HepG2 (cell line): Measurements from ENCODE around the gene DPT. TPM values are rescaled to one million over a fixed set of nuclear protein-coding genes. Genes with fewer than 3 reads are reported as not detected.

Experiments
- ARID2 ChIP-seq: sonication (generic); formaldehyde crosslinking; IDR thresholded peaks from 2 replicates; pipeline ENCODE4 v1.8.1; 2022; ENCODE audit warnings: mild to moderate bottlenecking, missing genetic modification reagents, borderline replicate concordance
- FOXM1 ChIP-seq: sonication (generic); formaldehyde crosslinking; IDR thresholded peaks from 2 replicates; pipeline ENCODE4 v1.5.0; 2020; ENCODE audit warnings: missing genetic modification reagents
- HDAC1 ChIP-seq: sonication (generic); formaldehyde crosslinking; IDR thresholded peaks from 2 replicates; pipeline ENCODE4 v1.5.1; 2020; ENCODE audit warnings: mild to moderate bottlenecking, missing genetic modification reagents
- HOXA3 ChIP-seq: sonication (generic); formaldehyde crosslinking; IDR thresholded peaks from 2 replicates; pipeline ENCODE4 v1.5.0; 2020; ENCODE audit warnings: missing genetic modification reagents
- MIXL1 ChIP-seq: IDR thresholded peaks from 2 replicates; pipeline ENCODE4 v1.6.1; 2016
- NFIB ChIP-seq: sonication (generic); formaldehyde crosslinking; IDR thresholded peaks from 2 replicates; pipeline ENCODE4 v1.9.0; 2021; ENCODE audit warnings: missing genetic modification reagents, mild to moderate bottlenecking, borderline replicate concordance
- NR2F6 ChIP-seq, 2 experiments: IDR thresholded peaks; 2 replicates each; pipeline ENCODE4 v1.6.1; 2016; ENCODE audit warnings: antibody characterized with exemption in 1 of 2, mild to moderate bottlenecking in 1 of 2
- SKI ChIP-seq: fragments of 450-650 bp; IDR thresholded peaks from one replicate; pipeline ENCODE4 v1.6.1; 2018; ENCODE audit warnings: mild to moderate bottlenecking; ENCODE audit not compliant: partially characterized antibody
- XBP1 ChIP-seq: sonication (generic); formaldehyde crosslinking; IDR thresholded peaks from 2 replicates; pipeline ENCODE4 v1.5.0; 2020; ENCODE audit warnings: missing genetic modification reagents
- ZBTB38 ChIP-seq: sonication (generic); formaldehyde crosslinking; IDR thresholded peaks from 2 replicates; pipeline ENCODE4 v1.5.1; 2020; ENCODE audit warnings: mild to moderate bottlenecking, missing genetic modification reagents
- ZFY ChIP-seq: sonication (generic); formaldehyde crosslinking; IDR thresholded peaks from 2 replicates; pipeline ENCODE4 v1.4.0; 2020; ENCODE audit warnings: missing genetic modification reagents
- ZNF33B ChIP-seq: sonication (generic); formaldehyde crosslinking; IDR thresholded peaks from 2 replicates; pipeline ENCODE4 v1.5.1; 2020; ENCODE audit warnings: mild to moderate bottlenecking, missing genetic modification reagents
- ZNF510 ChIP-seq: sonication (generic); formaldehyde crosslinking; IDR thresholded peaks from 2 replicates; pipeline ENCODE4 v1.4.0; 2020; ENCODE audit warnings: low read depth, mild to moderate bottlenecking, missing genetic modification reagents
- polyA plus RNA-seq, 8 experiments: library from polyadenylated mRNA; depleted of rRNA in 3 of 8; stranded (reverse) in 7 of 8; unstranded in 1 of 8; fragments of >200 nt; fragmentation: Illumina TruSeq in 4 of 8; extraction: Trizol in 4 of 8; gene quantifications; 2 replicates each; pipeline versions ENCODE4 v1.2.1 to v1.2.3, GENCODE V29; 2011 to 2016; ENCODE audit warnings: low read depth in 4 of 8, missing spikeins in 1 of 8, mixed read lengths in 1 of 8; ENCODE audit not compliant: insufficient read depth in 1 of 8
- total RNA-seq, 5 experiments: library from RNA; depleted of rRNA; stranded (reverse); fragments of >200 nt; fragmentation: Illumina TruSeq; extraction: Trizol; gene quantifications; 2 replicates each; pipeline ENCODE4 v1.2.3, GENCODE V29; 2016; ENCODE audit warnings: low read depth in 1 of 5
- TF ChIP-seq, protein P1 (sequence below): sonication (generic); IDR thresholded peaks from 2 replicates; pipeline ENCODE4 v1.6.1; 2016; ENCODE audit warnings: low read depth, borderline replicate concordance
- TF ChIP-seq, protein P2 (sequence below): sonication (generic); formaldehyde crosslinking; IDR thresholded peaks from 2 replicates; pipeline ENCODE4 v1.8.0; 2022; ENCODE audit warnings: mild to moderate bottlenecking, missing genetic modification reagents
- TF ChIP-seq, protein P3 (sequence below): IDR thresholded peaks from 2 replicates; pipeline ENCODE4 v1.6.1; 2016; ENCODE audit warnings: missing genetic modification reagents, missing compliant biosample characterization
- TF ChIP-seq, protein P4 (sequence below): IDR thresholded peaks from 2 replicates; pipeline ENCODE4 v1.6.1; 2018; ENCODE audit warnings: missing genetic modification reagents, mild to moderate bottlenecking, missing compliant biosample characterization
- TF ChIP-seq, protein P5 (sequence below): sonication (generic); formaldehyde crosslinking; IDR thresholded peaks from 2 replicates; pipeline ENCODE4 v1.5.1; 2020; ENCODE audit warnings: mild to moderate bottlenecking, missing genetic modification reagents, moderate library complexity
- TF ChIP-seq, protein P6 (sequence below): sonication (generic); formaldehyde crosslinking; IDR thresholded peaks from 2 replicates; pipeline ENCODE4 v1.9.0; 2022; ENCODE audit warnings: low read depth, missing genetic modification reagents

The DPT gene
- total and polyA plus RNA-seq, 2 of the 13 experiments (the other 11 are each of a cell fraction or from before 2014, with no cell fraction given): 0.04 TPM; not detected in 1

DNA sequence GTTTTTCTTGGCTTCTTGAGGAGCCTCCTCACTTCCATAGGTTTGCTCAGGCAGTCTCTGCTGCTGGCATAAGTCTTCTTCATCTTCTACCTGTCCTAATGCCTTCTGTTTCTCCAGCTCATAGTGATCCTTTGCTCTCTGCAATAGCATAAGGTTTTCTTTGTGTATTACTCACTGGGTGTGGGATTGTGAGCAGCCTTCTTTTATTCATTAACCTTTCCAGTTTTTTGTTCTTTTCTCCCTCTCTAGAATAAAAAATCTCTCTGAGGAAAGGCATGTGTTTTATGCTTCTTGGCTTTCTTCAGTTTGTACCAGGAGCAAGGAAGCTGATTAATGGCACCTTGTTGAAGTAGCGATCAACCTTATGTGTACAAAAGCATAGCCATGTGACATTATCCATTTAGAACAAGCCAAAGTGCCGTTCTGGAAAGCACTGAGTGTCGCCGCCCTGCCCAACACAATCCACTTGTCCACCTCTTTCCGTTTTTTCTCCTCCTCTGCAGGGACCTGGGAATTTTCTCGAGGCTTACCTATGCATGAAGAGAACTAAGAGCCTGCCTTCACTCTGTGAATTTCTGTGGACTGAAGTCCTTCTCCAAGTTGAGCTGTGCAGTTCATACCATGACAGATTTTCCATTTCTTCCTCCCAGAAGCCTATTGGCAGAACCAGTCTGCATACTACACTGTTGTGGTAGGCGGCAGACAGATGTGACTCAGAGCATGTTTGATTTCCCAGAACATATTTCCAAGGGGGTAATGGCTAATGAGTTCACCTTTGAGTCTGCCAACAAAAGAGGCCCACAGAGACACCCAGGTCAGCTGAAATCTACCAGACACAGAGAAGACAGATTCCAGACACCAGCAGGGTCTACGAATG lies 39.0 kb downstream of the DPT start (continued):
- 0 out of 2 replicates have a peak, but pooled peaks have one; percentile 13 for TF ChIP-seq ZNF510 (CRISPR knock-in tag)
- no peak for TF ChIP-seq XBP1 (CRISPR knock-in tag)
- TF ChIP-seq NFIB (CRISPR knock-in tag): no peak
- TF ChIP-seq, protein P1, sequence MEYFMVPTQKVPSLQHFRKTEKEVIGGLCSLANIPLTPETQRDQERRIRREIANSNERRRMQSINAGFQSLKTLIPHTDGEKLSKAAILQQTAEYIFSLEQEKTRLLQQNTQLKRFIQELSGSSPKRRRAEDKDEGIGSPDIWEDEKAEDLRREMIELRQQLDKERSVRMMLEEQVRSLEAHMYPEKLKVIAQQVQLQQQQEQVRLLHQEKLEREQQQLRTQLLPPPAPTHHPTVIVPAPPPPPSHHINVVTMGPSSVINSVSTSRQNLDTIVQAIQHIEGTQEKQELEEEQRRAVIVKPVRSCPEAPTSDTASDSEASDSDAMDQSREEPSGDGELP: peak; percentile 46; the same call in 1 of the 2 replicates
- TF ChIP-seq ZFY (CRISPR knock-in tag): peak; percentile 31; the same call in 1 of the 2 replicates
- peak; percentile 51; the same call in 1 of the 2 replicates for TF ChIP-seq ZBTB38
- peak; percentile 87 for TF ChIP-seq SKI
- TF ChIP-seq, protein P2, sequence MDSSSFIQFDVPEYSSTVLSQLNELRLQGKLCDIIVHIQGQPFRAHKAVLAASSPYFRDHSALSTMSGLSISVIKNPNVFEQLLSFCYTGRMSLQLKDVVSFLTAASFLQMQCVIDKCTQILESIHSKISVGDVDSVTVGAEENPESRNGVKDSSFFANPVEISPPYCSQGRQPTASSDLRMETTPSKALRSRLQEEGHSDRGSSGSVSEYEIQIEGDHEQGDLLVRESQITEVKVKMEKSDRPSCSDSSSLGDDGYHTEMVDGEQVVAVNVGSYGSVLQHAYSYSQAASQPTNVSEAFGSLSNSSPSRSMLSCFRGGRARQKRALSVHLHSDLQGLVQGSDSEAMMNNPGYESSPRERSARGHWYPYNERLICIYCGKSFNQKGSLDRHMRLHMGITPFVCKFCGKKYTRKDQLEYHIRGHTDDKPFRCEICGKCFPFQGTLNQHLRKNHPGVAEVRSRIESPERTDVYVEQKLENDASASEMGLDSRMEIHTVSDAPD (CRISPR knock-in tag): peak; percentile 75; the same call in 1 of the 2 replicates
- no peak for TF ChIP-seq ARID2 (CRISPR knock-in tag)
- TF ChIP-seq MIXL1 (CRISPR knock-in tag): peak; percentile 17; the same call in 1 of the 2 replicates
- TF ChIP-seq ZNF33B (CRISPR knock-in tag): 0 out of 2 replicates have a peak, but pooled peaks have one; percentile 46
- TF ChIP-seq NR2F6 (IDR thresholded peaks at IDR 0.05): 0 out of 2 replicates have a peak, but pooled peaks have one; percentile 1
- 0 out of 2 replicates have a peak, but pooled peaks have one; percentile 28 for TF ChIP-seq NR2F6 (CRISPR knock-in tag; IDR thresholded peaks at IDR 0.05)
- TF ChIP-seq HDAC1 (CRISPR knock-in tag): peak; percentile 33; the same call in 1 of the 2 replicates
- TF ChIP-seq, protein P3, sequence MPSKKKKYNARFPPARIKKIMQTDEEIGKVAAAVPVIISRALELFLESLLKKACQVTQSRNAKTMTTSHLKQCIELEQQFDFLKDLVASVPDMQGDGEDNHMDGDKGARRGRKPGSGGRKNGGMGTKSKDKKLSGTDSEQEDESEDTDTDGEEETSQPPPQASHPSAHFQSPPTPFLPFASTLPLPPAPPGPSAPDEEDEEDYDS (CRISPR knock-in tag): peak; percentile 46; the same call in 1 of the 2 replicates
- TF ChIP-seq, protein P4, sequence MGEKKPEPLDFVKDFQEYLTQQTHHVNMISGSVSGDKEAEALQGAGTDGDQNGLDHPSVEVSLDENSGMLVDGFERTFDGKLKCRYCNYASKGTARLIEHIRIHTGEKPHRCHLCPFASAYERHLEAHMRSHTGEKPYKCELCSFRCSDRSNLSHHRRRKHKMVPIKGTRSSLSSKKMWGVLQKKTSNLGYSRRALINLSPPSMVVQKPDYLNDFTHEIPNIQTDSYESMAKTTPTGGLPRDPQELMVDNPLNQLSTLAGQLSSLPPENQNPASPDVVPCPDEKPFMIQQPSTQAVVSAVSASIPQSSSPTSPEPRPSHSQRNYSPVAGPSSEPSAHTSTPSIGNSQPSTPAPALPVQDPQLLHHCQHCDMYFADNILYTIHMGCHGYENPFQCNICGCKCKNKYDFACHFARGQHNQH (CRISPR knock-in tag): peak; percentile 39; the same call in 1 of the 2 replicates
- TF ChIP-seq, protein P5, sequence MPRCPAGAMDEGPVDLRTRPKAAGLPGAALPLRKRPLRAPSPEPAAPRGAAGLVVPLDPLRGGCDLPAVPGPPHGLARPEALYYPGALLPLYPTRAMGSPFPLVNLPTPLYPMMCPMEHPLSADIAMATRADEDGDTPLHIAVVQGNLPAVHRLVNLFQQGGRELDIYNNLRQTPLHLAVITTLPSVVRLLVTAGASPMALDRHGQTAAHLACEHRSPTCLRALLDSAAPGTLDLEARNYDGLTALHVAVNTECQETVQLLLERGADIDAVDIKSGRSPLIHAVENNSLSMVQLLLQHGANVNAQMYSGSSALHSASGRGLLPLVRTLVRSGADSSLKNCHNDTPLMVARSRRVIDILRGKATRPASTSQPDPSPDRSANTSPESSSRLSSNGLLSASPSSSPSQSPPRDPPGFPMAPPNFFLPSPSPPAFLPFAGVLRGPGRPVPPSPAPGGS (CRISPR knock-in tag): 0 out of 2 replicates have a peak, but pooled peaks have one; percentile 57
- TF ChIP-seq, protein P6, sequence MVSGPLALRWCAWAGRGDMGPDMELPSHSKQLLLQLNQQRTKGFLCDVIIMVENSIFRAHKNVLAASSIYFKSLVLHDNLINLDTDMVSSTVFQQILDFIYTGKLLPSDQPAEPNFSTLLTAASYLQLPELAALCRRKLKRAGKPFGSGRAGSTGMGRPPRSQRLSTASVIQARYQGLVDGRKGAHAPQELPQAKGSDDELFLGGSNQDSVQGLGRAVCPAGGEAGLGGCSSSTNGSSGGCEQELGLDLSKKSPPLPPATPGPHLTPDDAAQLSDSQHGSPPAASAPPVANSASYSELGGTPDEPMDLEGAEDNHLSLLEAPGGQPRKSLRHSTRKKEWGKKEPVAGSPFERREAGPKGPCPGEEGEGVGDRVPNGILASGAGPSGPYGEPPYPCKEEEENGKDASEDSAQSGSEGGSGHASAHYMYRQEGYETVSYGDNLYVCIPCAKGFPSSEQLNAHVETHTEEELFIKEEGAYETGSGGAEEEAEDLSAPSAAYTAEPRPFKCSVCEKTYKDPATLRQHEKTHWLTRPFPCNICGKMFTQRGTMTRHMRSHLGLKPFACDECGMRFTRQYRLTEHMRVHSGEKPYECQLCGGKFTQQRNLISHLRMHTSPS (CRISPR knock-in tag): 0 out of 2 replicates have a peak, but pooled peaks have one; percentile 26
- no peak for TF ChIP-seq FOXM1 (CRISPR knock-in tag)
- no peak; the same call in 1 of the 2 replicates for TF ChIP-seq HOXA3 (CRISPR knock-in tag)
